Naive thymus-derived CD4-positive, alpha-beta T cell (primary cell): Measurements from ENCODE around the gene ZNF267. TPM values are rescaled to one million over a fixed set of nuclear protein-coding genes. Genes with fewer than 3 reads are reported as not detected.
"Not testable (repeated sequence)": the region's sequence is repeated elsewhere in the genome, so short reads cannot be mapped to it uniquely, and the experiment has no call there.

Source experiments
- ATAC-seq: fragments of 150-1000 bp; cut with Tn5 transposase; 2 replicates; pipeline ENCODE4 v1.10.0; 2021; ENCODE audit warnings: mild to moderate bottlenecking, moderate library complexity
- CTCF ChIA-PET: fragments of 350-600 bp; sonication (Branson Sonifier 250); formaldehyde crosslinking; loops from one replicate; lab custom pipeline; 2021; ENCODE audit warnings: antibody characterized with exemption; lab: Charles Lee
- POLR2A ChIA-PET: fragments of 350-600 bp; sonication (Branson Sonifier 250); formaldehyde crosslinking; loops from one replicate; lab custom pipeline; 2021; ENCODE audit warnings: antibody characterized with exemption, inconsistent platforms; lab: Charles Lee
- DNase-seq, 9 donors: peaks; one replicate each; pipeline versions ENCODE4 v3.0.0 to v3.0.0-alpha.2; 2020 to 2022; ENCODE audit warnings: mixed read lengths in 1 of 9
- H3K27ac ChIP-seq: one replicate; pipeline ENCODE4 v1.7.0; 2013; ENCODE audit warnings: mild to moderate bottlenecking, low read depth, low read length, moderate library complexity
- H3K27me3 ChIP-seq, 2 donors: one replicate each; pipeline ENCODE4 v1.7.0; 2013; ENCODE audit warnings: low read length in 2 of 2, mild to moderate bottlenecking in 2 of 2, moderate library complexity in 2 of 2; ENCODE audit not compliant: control insufficient read depth in 2 of 2, insufficient read depth in 2 of 2
- H3K36me3 ChIP-seq, 3 experiments: 1 replicate in 2 of 3; 2 replicates in 1 of 3; pipeline ENCODE4 v1.7.0; 2013; ENCODE audit warnings: low read length in 3 of 3, mild to moderate bottlenecking in 3 of 3, moderate library complexity in 1 of 3; ENCODE audit not compliant: insufficient read depth in 3 of 3, control insufficient read depth in 2 of 3
- H3K4me1 ChIP-seq, 2 donors: one replicate each; pipeline ENCODE4 v1.7.0; 2013; ENCODE audit warnings: low read length in 2 of 2, mild to moderate bottlenecking in 2 of 2, moderate library complexity in 1 of 2; ENCODE audit not compliant: control insufficient read depth in 2 of 2, insufficient read depth in 2 of 2
- H3K4me3 ChIP-seq: 2 replicates; pipeline ENCODE4 v1.7.0; 2013; ENCODE audit warnings: mild to moderate bottlenecking, low read length
- H3K9me3 ChIP-seq, 3 experiments: 1 replicate in 2 of 3; 2 replicates in 1 of 3; pipeline ENCODE4 v1.7.0; 2013; ENCODE audit warnings: low read length in 3 of 3; ENCODE audit not compliant: control insufficient read depth in 2 of 3
- H3K27ac Mint-ChIP-seq, 9 donors: one replicate each; pipeline ENCODE4 v1.8.0; 2020 to 2022; ENCODE audit warnings: mixed read lengths in 9 of 9, mild to moderate bottlenecking in 8 of 9, moderate library complexity in 5 of 9, inconsistent platforms in 2 of 9
- H3K27me3 Mint-ChIP-seq, 5 donors: one replicate each; pipeline ENCODE4 v1.8.0; 2021 to 2022; ENCODE audit warnings: mixed read lengths in 5 of 5, mild to moderate bottlenecking in 1 of 5
- H3K36me3 Mint-ChIP-seq, 5 donors: one replicate each; pipeline ENCODE4 v1.8.0; 2020 to 2022; ENCODE audit warnings: mixed read lengths in 5 of 5, mild to moderate bottlenecking in 3 of 5, inconsistent platforms in 1 of 5
- H3K4me1 Mint-ChIP-seq, 7 donors: one replicate each; pipeline ENCODE4 v1.8.0; 2020 to 2022; ENCODE audit warnings: mixed read lengths in 7 of 7, mild to moderate bottlenecking in 3 of 7, inconsistent platforms in 1 of 7
- H3K4me3 Mint-ChIP-seq, 10 donors: one replicate each; pipeline ENCODE4 v1.8.0; 2020 to 2022; ENCODE audit warnings: mild to moderate bottlenecking in 10 of 10, mixed read lengths in 10 of 10, moderate library complexity in 6 of 10, inconsistent platforms in 2 of 10
- H3K9me3 Mint-ChIP-seq, 11 donors: one replicate each; pipeline ENCODE4 v1.8.0; 2020 to 2022; ENCODE audit warnings: mixed read lengths in 11 of 11, mild to moderate bottlenecking in 4 of 11, inconsistent platforms in 1 of 11, moderate library complexity in 1 of 11
- intact Hi-C, 2 donors: fragments of 100-400 bp; cut with micrococcal nuclease; formaldehyde crosslinking; loops; one replicate each; pipeline ENCODE4 v1.15.1; 2023
- polyA plus RNA-seq, 2 donors: library from polyadenylated mRNA; unstranded; fragments of 300-500 nt; fragmentation: Illumina TruSeq; gene quantifications; one replicate each; pipeline ENCODE4 v1.2.3, GENCODE V29; 2021
- total RNA-seq, 6 experiments: library from RNA in 5 of 6; stranded (reverse) in 5 of 6; gene quantifications; 1 replicate in 5 of 6; 2 replicates in 1 of 6; pipeline ENCODE4 v1.2.3 and lab custom pipeline; 2021 to 2026

Gene ZNF267
- total RNA-seq, result 10 to 100 TPM; 34.8 to 74.9 (median 48.8) TPM
- polyA plus RNA-seq, result 1 to 10 TPM; 7.3 to 8.6 TPM
- total RNA-seq (lab: John Stamatoyannopoulos, UW), result 66.5 reads per million, percentile 77 among the genes with 10 or more reads in this experiment

DNA sequence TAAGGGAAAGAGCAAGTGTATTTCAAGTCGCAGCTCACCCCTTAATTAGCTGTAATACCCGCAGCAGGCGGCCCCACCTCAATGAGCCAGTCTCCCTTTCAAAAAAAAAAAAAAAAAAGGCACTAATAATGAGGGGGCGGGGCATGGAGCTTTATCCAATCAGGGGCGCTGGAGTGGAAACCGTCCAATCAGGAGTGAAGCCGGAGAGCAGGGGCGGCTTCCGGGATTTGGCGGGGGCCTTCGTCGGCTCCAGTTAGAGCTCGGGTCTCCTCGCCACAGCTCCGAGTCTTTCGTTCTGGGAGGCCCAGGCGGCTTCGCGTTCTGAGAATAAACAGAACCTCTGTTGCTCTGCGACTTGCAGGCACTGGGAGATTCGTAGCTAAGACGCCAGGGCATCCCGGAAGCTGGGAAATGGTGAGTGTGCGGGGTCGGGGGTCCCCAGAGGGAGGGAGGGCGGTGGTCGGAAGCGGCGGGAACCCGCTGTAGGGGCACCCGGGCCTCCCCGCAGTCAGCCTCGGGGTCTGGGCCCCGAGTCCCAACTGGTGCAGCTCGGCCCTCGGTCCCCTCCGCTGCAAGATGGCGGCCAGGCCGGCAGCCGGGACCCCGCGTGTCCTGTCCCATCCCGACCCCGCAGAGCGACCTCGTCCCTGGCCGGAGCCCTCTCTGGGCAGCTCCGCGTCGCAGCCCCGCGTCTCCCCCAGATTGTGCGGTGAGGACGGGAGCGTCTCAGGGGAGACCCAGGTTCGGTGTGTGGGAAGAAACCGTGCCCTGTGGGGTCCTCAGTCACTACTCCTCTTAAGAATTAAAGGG lies at the start of gene ZNF267:
Gene ZNF267 (plus strand): TSS at position 252 of the 810 bp plus-strand sequence. CDS start 160 bp downstream, at position 412.
- CTCF ChIA-PET, result interaction anchor here (0.5 to 1.5 kb wide), 8 partner anchors 14 to 1159 kb away, joined by 3 to 5 read pairs (median 3); no protein-coding TSS in a partner anchor
- Mint-ChIP-seq H3K4me1 (peaks cover 54 to 95% (median 84%) of the 10 kb centered on the region in 7 donors), H3K27ac (peak within 1 kb of the TSS; percentile 85 to 98 (median 96)), H3K9me3 (peaks cover 0 to 5% (median 0%) of the 10 kb centered on the region in 11 donors), H3K4me3 (peak within 1 kb of the TSS; percentile 89 to 99 (median 94)), H3K27me3 (no peaks in the 10 kb centered on the region), H3K36me3 (peaks cover 0 to 45% (median 9%) of the 10 kb centered on the region in 5 donors)
- H3K36me3 ChIP-seq, result peaks cover 0 to 14% (median 0%) of the 10 kb centered on the region in 3 experiments
- no peaks in the 10 kb centered on the region for H3K27me3 ChIP-seq
- intact Hi-C loops, result loop anchor here (1.0 to 10.0 kb wide), 4 partner anchors 173 to 919 kb away; partner anchors contain the start of genes ARMC5 (in 1 of the 2), SETD1A (in 1 of the 2), ZNF646 (in 1 of the 2) and ZNF668 (in 1 of the 2)
- peak within 1 kb of the TSS; percentile 94 for H3K27ac ChIP-seq
- H3K4me3 ChIP-seq, result peak within 1 kb of the TSS; percentile 90
- POLR2A ChIA-PET, result interaction anchor here (0.6 to 3.0 kb wide), 17 partner anchors 8 to 999 kb away, joined by 3 to 17 read pairs (median 5); partner anchors contain the start of genes ARMC5, FUS, KAT8 and RUSF1
- peaks cover 66 to 72% of the 10 kb centered on the region in 2 donors for H3K4me1 ChIP-seq
- peak; percentile 79 for ATAC-seq
- H3K9me3 ChIP-seq, result no peaks in the 10 kb centered on the region
- peak; percentile 79 to 96 (median 93) for DNase-seq

DNA sequence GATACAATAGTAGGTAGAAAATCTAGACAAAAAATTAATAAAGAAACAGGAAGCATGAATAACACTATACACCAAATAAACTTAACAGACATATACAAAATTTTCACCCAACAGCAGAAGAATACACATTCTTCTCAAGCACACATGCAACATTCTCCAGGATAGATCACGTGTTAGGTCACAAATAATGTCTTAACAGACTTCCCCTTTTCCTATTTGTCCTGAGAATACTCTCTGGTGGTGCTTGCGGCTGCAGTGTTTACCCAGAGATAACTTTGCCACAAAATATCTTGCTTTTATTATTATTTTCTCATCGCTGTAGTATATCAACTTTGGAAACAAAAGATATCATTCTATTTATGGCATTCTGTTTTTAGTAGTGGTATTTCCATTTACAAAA lies 40.6 kb upstream of the ZNF267 start:
- ChIA-PET POLR2A (no interaction called here), CTCF (no interaction called here)
- Histone ChIP-seq H3K4me1 (no peaks in the 10 kb centered on the region), H3K36me3 (no peaks in the 10 kb centered on the region), H3K27me3 (no peaks in the 10 kb centered on the region), H3K27ac (no peak overlapping the region), H3K9me3 (peaks cover 0 to 8% (median 0%) of the 10 kb centered on the region in 3 experiments), H3K4me3 (no peak overlapping the region)
- Mint-ChIP-seq H3K27me3 (peaks cover 0 to 6% (median 0%) of the 10 kb centered on the region in 5 donors), H3K9me3 (peaks cover 2 to 53% (median 21%) of the 10 kb centered on the region in 11 donors), H3K27ac (no peak overlapping the region), H3K4me1 (no peaks in the 10 kb centered on the region), H3K4me3 (no peak overlapping the region), H3K36me3 (peaks cover 0 to 4% (median 0%) of the 10 kb centered on the region in 5 donors)
- intact Hi-C loops, result no loop called here
- DNase-seq (no peak), ATAC-seq (no peak)

DNA sequence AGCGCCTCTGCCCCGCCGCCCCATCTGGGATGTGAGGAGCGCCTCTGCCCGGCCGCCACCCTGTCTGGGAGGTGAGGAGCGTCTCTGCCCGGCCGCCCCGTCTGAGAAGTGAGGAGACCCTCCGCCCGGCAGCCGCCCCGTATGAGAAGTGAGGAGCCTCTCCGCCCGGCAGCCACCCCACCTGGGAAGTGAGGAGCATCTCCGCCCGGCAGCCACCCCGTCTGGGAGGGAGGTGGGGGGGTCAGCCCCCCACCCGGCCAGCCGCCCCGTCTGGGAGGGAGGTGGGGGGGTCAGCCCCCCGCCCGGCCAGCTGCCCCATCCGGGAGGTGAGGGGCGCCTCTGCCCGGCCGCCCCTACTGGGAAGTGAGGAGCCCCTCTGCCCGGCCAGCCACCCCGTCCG lies 37.2 kb upstream of the ZNF267 start:
- H3K36me3 Mint-ChIP-seq, H3K27me3 ChIP-seq, H3K27ac ChIP-seq, intact Hi-C loops, H3K4me3 ChIP-seq, H3K4me3 Mint-ChIP-seq, H3K27ac Mint-ChIP-seq, DNase-seq, H3K9me3 ChIP-seq, H3K4me1 Mint-ChIP-seq, ATAC-seq, CTCF ChIA-PET, H3K4me1 ChIP-seq, POLR2A ChIA-PET, H3K36me3 ChIP-seq: not testable (repeated sequence)
- peaks cover 6 to 70% (median 27%) of the 10 kb centered on the region in 11 donors for H3K9me3 Mint-ChIP-seq
- peaks cover 0 to 19% (median 13%) of the 10 kb centered on the region in 5 donors for H3K27me3 Mint-ChIP-seq

- intact Hi-C loops, result no loop called here
- CTCF ChIA-PET, result no interaction called here
- H3K9me3 Mint-ChIP-seq, result peaks cover 13 to 83% (median 34%) of the 10 kb centered on the region in 11 donors
- Histone ChIP-seq H3K4me1 (no peaks in the 10 kb centered on the region), H3K36me3 (no peaks in the 10 kb centered on the region), H3K27me3 (no peaks in the 10 kb centered on the region), H3K4me3 (no peak overlapping the region), H3K27ac (no peak overlapping the region), H3K9me3 (peaks cover 0 to 26% (median 0%) of the 10 kb centered on the region in 3 experiments)
- POLR2A ChIA-PET, result no interaction called here
- peaks cover 0 to 36% (median 23%) of the 10 kb centered on the region in 5 donors for H3K27me3 Mint-ChIP-seq
- H3K4me1 Mint-ChIP-seq, result no peaks in the 10 kb centered on the region
- H3K36me3 Mint-ChIP-seq, result peaks cover 4 to 14% (median 10%) of the 10 kb centered on the region in 5 donors
- H3K27ac Mint-ChIP-seq, result no peak overlapping the region
- ATAC-seq (no peak), DNase-seq (no peak)
- H3K4me3 Mint-ChIP-seq, result peak overlapping the region in 1 of 10 donors; percentile 0
These were observed 30.7 kb upstream of the ZNF267 start for GRCh38 chr16:31842864-31843263.

DNA sequence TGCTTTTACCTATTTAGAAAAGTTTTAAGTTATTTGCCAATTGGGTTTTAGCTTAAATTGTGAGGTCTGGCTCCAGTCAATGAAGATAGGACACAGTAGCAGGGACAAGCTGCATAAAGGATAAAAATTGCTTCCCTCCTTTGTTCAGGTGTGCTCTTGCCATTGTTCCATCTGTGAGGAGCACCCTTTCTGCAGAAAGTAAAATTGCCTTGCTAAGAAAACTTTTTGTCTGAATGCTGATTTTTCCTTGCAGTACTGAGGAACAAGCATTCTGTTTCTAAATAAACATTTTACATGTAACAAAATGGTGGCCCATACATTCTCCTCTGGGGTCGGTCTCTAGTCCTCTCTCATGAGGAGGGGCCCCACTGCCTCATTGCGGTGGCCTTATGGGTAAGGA lies 25.0 kb upstream of the ZNF267 start:
- peaks cover 0 to 15% (median 5%) of the 10 kb centered on the region in 5 donors for H3K27me3 Mint-ChIP-seq
- H3K4me1 ChIP-seq, H3K27me3 ChIP-seq, H3K27ac ChIP-seq, intact Hi-C loops, CTCF ChIA-PET, H3K4me3 Mint-ChIP-seq, POLR2A ChIA-PET, DNase-seq, H3K4me3 ChIP-seq, H3K36me3 ChIP-seq, H3K4me1 Mint-ChIP-seq, ATAC-seq, H3K27ac Mint-ChIP-seq: not testable (repeated sequence)
- H3K36me3 Mint-ChIP-seq, result peaks cover 4 to 21% (median 17%) of the 10 kb centered on the region in 5 donors
- peaks cover 0 to 40% (median 0%) of the 10 kb centered on the region in 3 experiments for H3K9me3 ChIP-seq
- H3K9me3 Mint-ChIP-seq, result peaks cover 11 to 74% (median 38%) of the 10 kb centered on the region in 11 donors

DNA sequence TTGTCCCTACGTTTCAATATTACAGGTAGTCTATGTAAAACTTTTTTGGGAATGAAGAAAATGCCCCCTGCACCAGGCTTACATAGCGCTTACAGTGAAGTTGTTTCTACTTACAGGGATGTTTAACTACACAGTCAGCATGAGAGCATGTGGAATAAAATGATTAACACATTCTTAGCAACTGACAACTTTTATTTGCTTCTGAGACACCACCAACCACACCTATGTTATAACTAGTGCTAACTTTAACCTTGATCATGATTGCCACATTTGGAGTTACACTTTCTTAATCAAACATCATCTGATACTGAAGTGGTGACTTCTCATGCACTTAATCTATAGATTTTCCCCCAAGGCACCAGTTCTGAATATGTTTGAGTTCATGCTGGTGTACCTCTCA lies 20.3 kb upstream of the ZNF267 start:
- Mint-ChIP-seq H3K27me3 (peaks cover 0 to 19% (median 5%) of the 10 kb centered on the region in 5 donors), H3K27ac (no peak overlapping the region), H3K4me3 (no peak overlapping the region), H3K36me3 (peaks cover 0 to 9% (median 6%) of the 10 kb centered on the region in 5 donors), H3K4me1 (no peaks in the 10 kb centered on the region), H3K9me3 (peaks cover 0 to 37% (median 19%) of the 10 kb centered on the region in 11 donors)
- ATAC-seq, result no peak
- H3K27ac ChIP-seq, result no peak overlapping the region
- POLR2A ChIA-PET, result no interaction called here
- CTCF ChIA-PET, result interaction anchor here (0.7 kb wide), 1 partner anchor 140 kb away, joined by 4 read pairs; a partner anchor contains a TSS
- no peaks in the 10 kb centered on the region for H3K36me3 ChIP-seq
- H3K4me3 ChIP-seq, result no peak overlapping the region
- H3K4me1 ChIP-seq, result no peaks in the 10 kb centered on the region
- intact Hi-C loops, result no loop called here
- H3K27me3 ChIP-seq, result no peaks in the 10 kb centered on the region
- no peak for DNase-seq
- peaks cover 0 to 18% (median 0%) of the 10 kb centered on the region in 3 experiments for H3K9me3 ChIP-seq
